GM12878 (cell line): ENCODE data around the gene PODXL2. TPM values are rescaled to one million over a fixed set of nuclear protein-coding genes. Genes with fewer than 3 reads are reported as not detected.
A peak's percentile ranks its signal among the peaks of the same experiment; 100 is the strongest.

ENCODE experiments used
- CHD1 ChIP-seq: IDR thresholded peaks from 2 replicates; pipeline ENCODE4 v1.6.1; 2012; ENCODE audit warnings: low read depth, low read length, improper control_type of control experiment
- HCFC1 ChIP-seq: fragments of 150-350 bp; IDR thresholded peaks from 2 replicates; pipeline ENCODE4 v1.6.1; 2014; ENCODE audit warnings: low read length
- MXI1 ChIP-seq: fragments of 150-350 bp; IDR thresholded peaks from 2 replicates; pipeline ENCODE4 v1.6.1; 2011; ENCODE audit warnings: low read depth, mild to moderate bottlenecking, inconsistent platforms, low read length, improper control_type of control experiment
- NR2C2 ChIP-seq: IDR thresholded peaks from 2 replicates; pipeline ENCODE4 v1.6.1; 2011; ENCODE audit warnings: borderline replicate concordance, low read depth; ENCODE audit not compliant: control insufficient read depth, insufficient read length
- RAD21 ChIP-seq: IDR thresholded peaks from 2 replicates; pipeline ENCODE4 v1.6.1; 2011; ENCODE audit warnings: mild to moderate bottlenecking, low read depth, low read length, moderate library complexity; ENCODE audit not compliant: insufficient read depth
- RB1 ChIP-seq: fragments of 450-650 bp; formaldehyde crosslinking; IDR thresholded peaks from 2 replicates; pipeline ENCODE4 v1.6.1; 2017; ENCODE audit warnings: mild to moderate bottlenecking, borderline replicate concordance
- RUNX3 ChIP-seq: IDR thresholded peaks from 2 replicates; pipeline ENCODE4 v1.6.1; 2012; ENCODE audit warnings: low read length, inconsistent platforms
- SUZ12 ChIP-seq: fragments of 200-600 bp; sonication (generic); IDR thresholded peaks from one replicate; pipeline ENCODE4 v1.6.1; 2018; ENCODE audit warnings: antibody characterized with exemption, mild to moderate bottlenecking; ENCODE audit not compliant: unreplicated experiment
- YY1 ChIP-seq: IDR thresholded peaks from 2 replicates; pipeline ENCODE4 v1.6.1; 2011; ENCODE audit warnings: low read depth, mild to moderate bottlenecking, low read length
- polyA plus RNA-seq, 11 experiments: library from polyadenylated mRNA; depleted of rRNA in 4 of 11; unstranded in 6 of 11; stranded (reverse) in 5 of 11; fragments of >200 nt; fragmentation: Nextera tagmentation in 4 of 11; fragmentation: Illumina TruSeq in 1 of 11; extraction: Ambion mirVana in 4 of 11; extraction: Trizol in 1 of 11; gene quantifications; 1 replicate in 1 of 11; 2 replicates in 10 of 11; pipeline versions ENCODE4 v1.2.1 to v1.2.3, GENCODE V29; 2011 to 2016; ENCODE audit warnings: inconsistent platforms in 2 of 11, missing spikeins in 2 of 11, low read depth in 1 of 11
- total RNA-seq, 4 experiments: library from RNA; depleted of rRNA in 3 of 4; stranded (reverse); fragments of >200 nt in 3 of 4; fragmentation: Illumina TruSeq in 1 of 4; extraction: Trizol in 1 of 4; gene quantifications; 2 replicates each; pipeline versions ENCODE4 v1.2.1 to v1.2.3, GENCODE V29; 2013 to 2021
- TF ChIP-seq, protein P1 (sequence below): fragments of 450-650 bp; IDR thresholded peaks from 2 replicates; pipeline ENCODE4 v1.6.1; 2016; ENCODE audit warnings: mild to moderate bottlenecking
- TF ChIP-seq, protein P2 (sequence below), 3 experiments: IDR thresholded peaks in 2 of 3; conservative IDR thresholded peaks in 1 of 3; 2 replicates each; pipeline ENCODE4 v1.5.1; 2011; ENCODE audit warnings: low read depth in 3 of 3, low read length in 3 of 3, mild to moderate bottlenecking in 3 of 3, control low read depth in 2 of 3, moderate library complexity in 2 of 3, inconsistent platforms in 1 of 3, mixed read lengths in 1 of 3; ENCODE audit not compliant: control insufficient read depth in 2 of 3, insufficient read depth in 1 of 3; ENCODE audit errors: extremely low read depth in 1 of 3
- TF ChIP-seq, protein P3 (sequence below): fragments of 150-350 bp; IDR thresholded peaks from 2 replicates; pipeline ENCODE4 v1.6.1; 2014; ENCODE audit warnings: mild to moderate bottlenecking, low read depth, low read length
- TF ChIP-seq, protein P4 (sequence below): IDR thresholded peaks from 2 replicates; pipeline ENCODE4 v1.6.1; 2012; ENCODE audit warnings: low read depth, low read length, improper control_type of control experiment
- TF ChIP-seq, protein P5 (sequence below): IDR thresholded peaks from 2 replicates; pipeline ENCODE4 v1.6.1; 2012; ENCODE audit warnings: improper control_type of control experiment, low read depth, low read length; ENCODE audit not compliant: insufficient replicate concordance
- TF ChIP-seq, protein P6 (sequence below): fragments of 450-650 bp; IDR thresholded peaks from 2 replicates; pipeline ENCODE4 v1.6.1; 2017; ENCODE audit warnings: mild to moderate bottlenecking

PODXL2 gene
- total and polyA plus RNA-seq, 10 of the 15 experiments (the other 5 are each of a cell fraction or from before 2014, with no cell fraction given): 0.03 to 24.4 (median 13.6) TPM; not detected in 2

DNA sequence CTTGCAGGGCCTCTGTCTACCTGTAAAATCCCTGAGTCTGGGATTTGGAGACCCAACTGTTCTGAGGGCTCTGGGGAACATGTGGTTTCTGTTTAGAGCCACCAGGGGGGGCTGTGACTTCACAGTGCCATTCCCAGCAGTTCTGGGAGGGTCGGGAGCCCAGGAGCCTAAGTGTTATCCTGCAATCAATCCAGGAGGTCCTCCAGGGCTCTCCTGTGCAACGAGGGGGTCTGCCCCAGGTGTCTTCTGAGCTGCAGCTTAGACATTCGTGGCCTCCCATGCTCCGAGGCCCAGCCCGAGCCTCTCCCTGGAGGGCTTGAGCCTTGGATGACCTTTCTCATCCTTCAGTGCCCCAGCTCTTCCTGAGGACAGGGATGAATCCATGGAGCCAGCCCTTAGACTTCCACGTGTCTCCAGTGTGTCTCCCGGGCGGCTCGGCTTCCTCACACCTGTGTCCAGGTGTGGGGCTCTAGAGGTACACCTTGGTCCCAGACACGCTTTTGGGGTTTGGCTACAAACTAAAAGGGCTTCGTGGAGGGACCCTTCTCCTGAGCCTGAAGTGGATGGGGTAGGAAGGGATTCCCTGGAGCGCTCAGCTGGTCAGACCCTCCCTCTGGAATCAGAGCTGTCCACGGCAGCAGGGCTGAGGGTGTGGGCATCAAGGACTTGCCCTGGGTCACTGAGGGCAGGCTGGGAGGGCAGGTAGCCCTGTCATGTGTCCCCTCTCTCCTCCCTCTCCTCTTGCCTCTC, 23.4 kb downstream of the PODXL2 start (continued):
- TF ChIP-seq, protein P1, sequence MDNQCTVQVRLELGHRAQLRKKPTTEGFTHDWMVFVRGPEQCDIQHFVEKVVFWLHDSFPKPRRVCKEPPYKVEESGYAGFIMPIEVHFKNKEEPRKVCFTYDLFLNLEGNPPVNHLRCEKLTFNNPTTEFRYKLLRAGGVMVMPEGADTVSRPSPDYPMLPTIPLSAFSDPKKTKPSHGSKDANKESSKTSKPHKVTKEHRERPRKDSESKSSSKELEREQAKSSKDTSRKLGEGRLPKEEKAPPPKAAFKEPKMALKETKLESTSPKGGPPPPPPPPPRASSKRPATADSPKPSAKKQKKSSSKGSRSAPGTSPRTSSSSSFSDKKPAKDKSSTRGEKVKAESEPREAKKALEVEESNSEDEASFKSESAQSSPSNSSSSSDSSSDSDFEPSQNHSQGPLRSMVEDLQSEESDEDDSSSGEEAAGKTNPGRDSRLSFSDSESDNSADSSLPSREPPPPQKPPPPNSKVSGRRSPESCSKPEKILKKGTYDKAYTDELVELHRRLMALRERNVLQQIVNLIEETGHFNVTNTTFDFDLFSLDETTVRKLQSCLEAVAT: no peak
- TF ChIP-seq YY1: peak; percentile 46; the same call in 1 of the 2 replicates
- no peak for TF ChIP-seq SUZ12
- TF ChIP-seq, protein P2, sequence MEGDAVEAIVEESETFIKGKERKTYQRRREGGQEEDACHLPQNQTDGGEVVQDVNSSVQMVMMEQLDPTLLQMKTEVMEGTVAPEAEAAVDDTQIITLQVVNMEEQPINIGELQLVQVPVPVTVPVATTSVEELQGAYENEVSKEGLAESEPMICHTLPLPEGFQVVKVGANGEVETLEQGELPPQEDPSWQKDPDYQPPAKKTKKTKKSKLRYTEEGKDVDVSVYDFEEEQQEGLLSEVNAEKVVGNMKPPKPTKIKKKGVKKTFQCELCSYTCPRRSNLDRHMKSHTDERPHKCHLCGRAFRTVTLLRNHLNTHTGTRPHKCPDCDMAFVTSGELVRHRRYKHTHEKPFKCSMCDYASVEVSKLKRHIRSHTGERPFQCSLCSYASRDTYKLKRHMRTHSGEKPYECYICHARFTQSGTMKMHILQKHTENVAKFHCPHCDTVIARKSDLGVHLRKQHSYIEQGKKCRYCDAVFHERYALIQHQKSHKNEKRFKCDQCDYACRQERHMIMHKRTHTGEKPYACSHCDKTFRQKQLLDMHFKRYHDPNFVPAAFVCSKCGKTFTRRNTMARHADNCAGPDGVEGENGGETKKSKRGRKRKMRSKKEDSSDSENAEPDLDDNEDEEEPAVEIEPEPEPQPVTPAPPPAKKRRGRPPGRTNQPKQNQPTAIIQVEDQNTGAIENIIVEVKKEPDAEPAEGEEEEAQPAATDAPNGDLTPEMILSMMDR (IDR thresholded peaks at IDR 0.05 in 2 of 3, conservative IDR thresholded peaks at IDR 0.05 in 1 of 3; ENCODE audit: control insufficient read depth in 2 of 3, extremely low read depth in 1 of 3, insufficient read depth in 1 of 3, low read depth in 3 of 3, low read length in 3 of 3): peak; percentile 72 to 91 (median 80)
- TF ChIP-seq HCFC1: no peak
- TF ChIP-seq, protein P3, sequence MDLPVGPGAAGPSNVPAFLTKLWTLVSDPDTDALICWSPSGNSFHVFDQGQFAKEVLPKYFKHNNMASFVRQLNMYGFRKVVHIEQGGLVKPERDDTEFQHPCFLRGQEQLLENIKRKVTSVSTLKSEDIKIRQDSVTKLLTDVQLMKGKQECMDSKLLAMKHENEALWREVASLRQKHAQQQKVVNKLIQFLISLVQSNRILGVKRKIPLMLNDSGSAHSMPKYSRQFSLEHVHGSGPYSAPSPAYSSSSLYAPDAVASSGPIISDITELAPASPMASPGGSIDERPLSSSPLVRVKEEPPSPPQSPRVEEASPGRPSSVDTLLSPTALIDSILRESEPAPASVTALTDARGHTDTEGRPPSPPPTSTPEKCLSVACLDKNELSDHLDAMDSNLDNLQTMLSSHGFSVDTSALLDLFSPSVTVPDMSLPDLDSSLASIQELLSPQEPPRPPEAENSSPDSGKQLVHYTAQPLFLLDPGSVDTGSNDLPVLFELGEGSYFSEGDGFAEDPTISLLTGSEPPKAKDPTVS: no peak
- TF ChIP-seq RAD21: peak; percentile 97
- 0 out of 2 replicates have a peak, but pooled peaks have one; percentile 14 for TF ChIP-seq RB1
- TF ChIP-seq, protein P4, sequence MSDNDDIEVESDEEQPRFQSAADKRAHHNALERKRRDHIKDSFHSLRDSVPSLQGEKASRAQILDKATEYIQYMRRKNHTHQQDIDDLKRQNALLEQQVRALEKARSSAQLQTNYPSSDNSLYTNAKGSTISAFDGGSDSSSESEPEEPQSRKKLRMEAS: peak; percentile 65; the same call in 1 of the 2 replicates
- no peak for TF ChIP-seq MXI1
- TF ChIP-seq NR2C2: no peak
- peak; percentile 85 for TF ChIP-seq RUNX3
- TF ChIP-seq, protein P5, sequence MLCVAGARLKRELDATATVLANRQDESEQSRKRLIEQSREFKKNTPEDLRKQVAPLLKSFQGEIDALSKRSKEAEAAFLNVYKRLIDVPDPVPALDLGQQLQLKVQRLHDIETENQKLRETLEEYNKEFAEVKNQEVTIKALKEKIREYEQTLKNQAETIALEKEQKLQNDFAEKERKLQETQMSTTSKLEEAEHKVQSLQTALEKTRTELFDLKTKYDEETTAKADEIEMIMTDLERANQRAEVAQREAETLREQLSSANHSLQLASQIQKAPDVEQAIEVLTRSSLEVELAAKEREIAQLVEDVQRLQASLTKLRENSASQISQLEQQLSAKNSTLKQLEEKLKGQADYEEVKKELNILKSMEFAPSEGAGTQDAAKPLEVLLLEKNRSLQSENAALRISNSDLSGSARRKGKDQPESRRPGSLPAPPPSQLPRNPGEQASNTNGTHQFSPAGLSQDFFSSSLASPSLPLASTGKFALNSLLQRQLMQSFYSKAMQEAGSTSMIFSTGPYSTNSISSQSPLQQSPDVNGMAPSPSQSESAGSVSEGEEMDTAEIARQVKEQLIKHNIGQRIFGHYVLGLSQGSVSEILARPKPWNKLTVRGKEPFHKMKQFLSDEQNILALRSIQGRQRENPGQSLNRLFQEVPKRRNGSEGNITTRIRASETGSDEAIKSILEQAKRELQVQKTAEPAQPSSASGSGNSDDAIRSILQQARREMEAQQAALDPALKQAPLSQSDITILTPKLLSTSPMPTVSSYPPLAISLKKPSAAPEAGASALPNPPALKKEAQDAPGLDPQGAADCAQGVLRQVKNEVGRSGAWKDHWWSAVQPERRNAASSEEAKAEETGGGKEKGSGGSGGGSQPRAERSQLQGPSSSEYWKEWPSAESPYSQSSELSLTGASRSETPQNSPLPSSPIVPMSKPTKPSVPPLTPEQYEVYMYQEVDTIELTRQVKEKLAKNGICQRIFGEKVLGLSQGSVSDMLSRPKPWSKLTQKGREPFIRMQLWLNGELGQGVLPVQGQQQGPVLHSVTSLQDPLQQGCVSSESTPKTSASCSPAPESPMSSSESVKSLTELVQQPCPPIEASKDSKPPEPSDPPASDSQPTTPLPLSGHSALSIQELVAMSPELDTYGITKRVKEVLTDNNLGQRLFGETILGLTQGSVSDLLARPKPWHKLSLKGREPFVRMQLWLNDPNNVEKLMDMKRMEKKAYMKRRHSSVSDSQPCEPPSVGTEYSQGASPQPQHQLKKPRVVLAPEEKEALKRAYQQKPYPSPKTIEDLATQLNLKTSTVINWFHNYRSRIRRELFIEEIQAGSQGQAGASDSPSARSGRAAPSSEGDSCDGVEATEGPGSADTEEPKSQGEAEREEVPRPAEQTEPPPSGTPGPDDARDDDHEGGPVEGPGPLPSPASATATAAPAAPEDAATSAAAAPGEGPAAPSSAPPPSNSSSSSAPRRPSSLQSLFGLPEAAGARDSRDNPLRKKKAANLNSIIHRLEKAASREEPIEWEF: no peak
- TF ChIP-seq, protein P6, sequence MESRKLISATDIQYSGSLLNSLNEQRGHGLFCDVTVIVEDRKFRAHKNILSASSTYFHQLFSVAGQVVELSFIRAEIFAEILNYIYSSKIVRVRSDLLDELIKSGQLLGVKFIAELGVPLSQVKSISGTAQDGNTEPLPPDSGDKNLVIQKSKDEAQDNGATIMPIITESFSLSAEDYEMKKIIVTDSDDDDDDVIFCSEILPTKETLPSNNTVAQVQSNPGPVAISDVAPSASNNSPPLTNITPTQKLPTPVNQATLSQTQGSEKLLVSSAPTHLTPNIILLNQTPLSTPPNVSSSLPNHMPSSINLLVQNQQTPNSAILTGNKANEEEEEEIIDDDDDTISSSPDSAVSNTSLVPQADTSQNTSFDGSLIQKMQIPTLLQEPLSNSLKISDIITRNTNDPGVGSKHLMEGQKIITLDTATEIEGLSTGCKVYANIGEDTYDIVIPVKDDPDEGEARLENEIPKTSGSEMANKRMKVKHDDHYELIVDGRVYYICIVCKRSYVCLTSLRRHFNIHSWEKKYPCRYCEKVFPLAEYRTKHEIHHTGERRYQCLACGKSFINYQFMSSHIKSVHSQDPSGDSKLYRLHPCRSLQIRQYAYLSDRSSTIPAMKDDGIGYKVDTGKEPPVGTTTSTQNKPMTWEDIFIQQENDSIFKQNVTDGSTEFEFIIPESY: no peak
- no peak for TF ChIP-seq CHD1
